Activated effector memory CD4-positive, alpha-beta T cell treated with anti-CD3 and anti-CD28 coated beads, Interleukin-2, amount 50 U/mL, for 16 hours (primary cell): Measurements from ENCODE around the gene SGCA.
A peak's percentile ranks its signal among the peaks of the same experiment; 100 is the strongest.

Experiments
- DNase-seq: peaks from one replicate; pipeline ENCODE4 v3.0.0-alpha.2; 2020

SGCA gene

GRCh38 chr17:50168319-50168718 is 2.5 kb downstream of the SGCA start:
- no peak for DNase-seq

GRCh38 chr17:50169121-50169764 is 3.4 kb downstream of the SGCA start:
- DNase-seq = peak; percentile 78

- DNase-seq = no peak
Measured at GRCh38 chr17:50169881-50170459, 4.2 kb downstream of the SGCA start.

GRCh38 chr17:50170662-50171370 is 5.0 kb downstream of the SGCA start:
- DNase-seq = no peak

GRCh38 chr17:50171371-50172071 is 5.7 kb downstream of the SGCA start:
- DNase-seq = no peak

- DNase-seq = no peak
Measured at GRCh38 chr17:50172130-50172529, 6.3 kb downstream of the SGCA start.

- no peak for DNase-seq
Measured at GRCh38 chr17:50172936-50173334, 7.1 kb downstream of the SGCA start.

GRCh38 chr17:50173335-50173941 is 7.6 kb downstream of the SGCA start:
- no peak for DNase-seq

GRCh38 chr17:50174444-50174843 is 8.6 kb downstream of the SGCA start:
- no peak for DNase-seq

GRCh38 chr17:50175035-50175807 is 9.4 kb downstream of the SGCA start:
- DNase-seq = no peak

- DNase-seq = no peak
Measured at GRCh38 chr17:50176559-50177357, 11.0 kb downstream of the SGCA start.

- DNase-seq = no peak
Measured at GRCh38 chr17:50177476-50177875, 11.7 kb downstream of the SGCA start.

GRCh38 chr17:50177983-50178834 is 12.4 kb downstream of the SGCA start:
- peak; percentile 77 for DNase-seq

- no peak for DNase-seq
Measured at GRCh38 chr17:50180111-50180510, 14.3 kb downstream of the SGCA start.

- DNase-seq = no peak
Measured at GRCh38 chr17:50180620-50181019, 14.8 kb downstream of the SGCA start.

GRCh38 chr17:50181144-50181543 is 15.3 kb downstream of the SGCA start:
- no peak for DNase-seq

GRCh38 chr17:50181591-50182560 is 16.1 kb downstream of the SGCA start:
- no peak for DNase-seq

- DNase-seq = no peak
Measured at GRCh38 chr17:50182783-50183420, 17.1 kb downstream of the SGCA start.
